Sigmoid colon (tissue), 3 donors: ENCODE data around the gene SERPINB5.

Experiments
- POLR2A ChIP-seq, 2 donors: fragments of 450-650 bp; IDR thresholded peaks; one replicate each; pipeline ENCODE4 v1.6.1; 2016; ENCODE audit warnings: antibody characterized with exemption in 2 of 2, mild to moderate bottlenecking in 2 of 2, moderate library complexity in 2 of 2
- TF ChIP-seq, protein P1 (sequence below), 4 experiments: fragments of 450-650 bp in 3 of 4; fragments of 200-600 bp in 1 of 4; IDR thresholded peaks; one replicate each; pipeline ENCODE4 v1.5.1; 2016 to 2019; ENCODE audit warnings: antibody characterized with exemption in 4 of 4, mild to moderate bottlenecking in 3 of 4, moderate library complexity in 2 of 4

DNA sequence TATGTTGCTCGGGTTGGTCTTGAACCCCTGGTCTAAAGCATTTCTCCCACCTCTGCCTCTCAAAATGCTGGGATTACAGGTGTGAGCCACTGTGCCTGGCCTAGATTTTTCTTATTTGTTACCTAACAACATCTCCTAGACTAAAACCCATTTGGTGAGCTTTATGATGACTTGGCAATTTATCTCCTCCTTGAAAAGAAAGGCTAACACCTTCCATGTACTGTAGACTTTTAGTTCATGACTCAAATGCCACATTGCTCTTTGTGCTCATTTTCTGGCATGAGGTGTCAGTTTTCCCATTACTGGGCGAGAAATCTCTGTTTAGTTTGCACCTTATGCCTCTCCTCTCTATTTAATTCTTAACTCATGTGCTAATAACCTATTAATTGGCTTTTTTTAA is 12.3 kb upstream of the SERPINB5 start:
- no peak for TF ChIP-seq POLR2A (IDR thresholded peaks at IDR 0.05)
- TF ChIP-seq, protein P1, sequence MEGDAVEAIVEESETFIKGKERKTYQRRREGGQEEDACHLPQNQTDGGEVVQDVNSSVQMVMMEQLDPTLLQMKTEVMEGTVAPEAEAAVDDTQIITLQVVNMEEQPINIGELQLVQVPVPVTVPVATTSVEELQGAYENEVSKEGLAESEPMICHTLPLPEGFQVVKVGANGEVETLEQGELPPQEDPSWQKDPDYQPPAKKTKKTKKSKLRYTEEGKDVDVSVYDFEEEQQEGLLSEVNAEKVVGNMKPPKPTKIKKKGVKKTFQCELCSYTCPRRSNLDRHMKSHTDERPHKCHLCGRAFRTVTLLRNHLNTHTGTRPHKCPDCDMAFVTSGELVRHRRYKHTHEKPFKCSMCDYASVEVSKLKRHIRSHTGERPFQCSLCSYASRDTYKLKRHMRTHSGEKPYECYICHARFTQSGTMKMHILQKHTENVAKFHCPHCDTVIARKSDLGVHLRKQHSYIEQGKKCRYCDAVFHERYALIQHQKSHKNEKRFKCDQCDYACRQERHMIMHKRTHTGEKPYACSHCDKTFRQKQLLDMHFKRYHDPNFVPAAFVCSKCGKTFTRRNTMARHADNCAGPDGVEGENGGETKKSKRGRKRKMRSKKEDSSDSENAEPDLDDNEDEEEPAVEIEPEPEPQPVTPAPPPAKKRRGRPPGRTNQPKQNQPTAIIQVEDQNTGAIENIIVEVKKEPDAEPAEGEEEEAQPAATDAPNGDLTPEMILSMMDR (IDR thresholded peaks at IDR 0.05): no peak
